Measurements from ENCODE around the gene ATP2B3. TPM values are rescaled to one million over a fixed set of nuclear protein-coding genes. Genes with fewer than 3 reads are reported as not detected.

Gene ATP2B3
- polyA plus RNA-seq, 1 donor (not counting 4 experiments of a cell fraction or from before 2014, with no cell fraction given), result not detected

DNA sequence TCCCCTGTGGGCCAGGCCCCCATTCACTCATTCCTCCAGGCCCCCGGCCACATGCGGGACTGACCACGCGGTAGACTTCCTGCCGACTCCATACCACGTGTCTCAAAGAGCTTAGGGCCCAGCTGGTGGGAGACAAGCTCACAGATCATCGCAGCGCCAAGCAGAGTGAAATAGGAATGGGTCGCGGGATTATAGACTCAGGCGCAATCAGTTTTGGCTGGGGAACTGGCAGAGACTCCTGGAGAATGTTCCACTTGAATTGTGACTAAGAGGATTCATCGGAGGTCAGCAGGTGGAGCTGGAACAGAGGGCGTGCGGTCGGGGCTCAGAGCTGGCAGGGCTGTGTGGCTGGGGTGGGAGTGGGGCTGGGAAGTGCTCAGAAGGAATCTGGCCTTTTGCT is 15.6 kb downstream of the ATP2B3 start:
- DNase-seq (ENCODE audit: low read depth, low spot score) (no peak), FAIRE-seq (no peak)
- no peaks in the 10 kb centered on the region for H3K4me1 ChIP-seq (ENCODE audit: control insufficient read depth, extremely low read depth, insufficient read depth, low read length)
- H3K4me3 ChIP-seq (ENCODE audit: control insufficient read depth in 2 of 3, extremely low read depth in 1 of 3, insufficient read depth in 2 of 3, low read depth in 1 of 3, low read length in 3 of 3), result no peak overlapping the region
- H3K9me1 ChIP-seq (ENCODE audit: control insufficient read depth, extremely low read depth, insufficient read depth, low read length), result no peaks in the 10 kb centered on the region
- no peak for TF ChIP-seq EZH2 (IDR thresholded peaks at IDR 0.05; ENCODE audit: low read length)
- TF ChIP-seq, protein P1, sequence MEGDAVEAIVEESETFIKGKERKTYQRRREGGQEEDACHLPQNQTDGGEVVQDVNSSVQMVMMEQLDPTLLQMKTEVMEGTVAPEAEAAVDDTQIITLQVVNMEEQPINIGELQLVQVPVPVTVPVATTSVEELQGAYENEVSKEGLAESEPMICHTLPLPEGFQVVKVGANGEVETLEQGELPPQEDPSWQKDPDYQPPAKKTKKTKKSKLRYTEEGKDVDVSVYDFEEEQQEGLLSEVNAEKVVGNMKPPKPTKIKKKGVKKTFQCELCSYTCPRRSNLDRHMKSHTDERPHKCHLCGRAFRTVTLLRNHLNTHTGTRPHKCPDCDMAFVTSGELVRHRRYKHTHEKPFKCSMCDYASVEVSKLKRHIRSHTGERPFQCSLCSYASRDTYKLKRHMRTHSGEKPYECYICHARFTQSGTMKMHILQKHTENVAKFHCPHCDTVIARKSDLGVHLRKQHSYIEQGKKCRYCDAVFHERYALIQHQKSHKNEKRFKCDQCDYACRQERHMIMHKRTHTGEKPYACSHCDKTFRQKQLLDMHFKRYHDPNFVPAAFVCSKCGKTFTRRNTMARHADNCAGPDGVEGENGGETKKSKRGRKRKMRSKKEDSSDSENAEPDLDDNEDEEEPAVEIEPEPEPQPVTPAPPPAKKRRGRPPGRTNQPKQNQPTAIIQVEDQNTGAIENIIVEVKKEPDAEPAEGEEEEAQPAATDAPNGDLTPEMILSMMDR (optimal IDR thresholded peaks at IDR 0.05 in 1 of 3, IDR thresholded peaks at IDR 0.05 in 1 of 3, conservative IDR thresholded peaks at IDR 0.05 in 1 of 3; ENCODE audit: extremely low read depth in 1 of 3, insufficient read depth in 2 of 3, low read length in 3 of 3), result no peak
- H3K9ac ChIP-seq (ENCODE audit: control insufficient read depth, extremely low read depth, insufficient read depth, low read length), result no peak overlapping the region
- dilution Hi-C loops (cut with MboI; ENCODE audit: extremely low pct_ligation_motif_present, low sequenced_read_pairs), result no loop called here
- H3K36me3 ChIP-seq (ENCODE audit: control insufficient read depth in 2 of 2, extremely low read depth in 1 of 2, insufficient read depth in 2 of 2, low read length in 2 of 2), result no peaks in the 10 kb centered on the region
- H3K4me2 ChIP-seq (ENCODE audit: control insufficient read depth, extremely low read depth, insufficient read depth, low read depth, low read length), result no peak overlapping the region
- peaks cover 3% of the 10 kb centered on the region for H3K9me3 ChIP-seq (ENCODE audit: control insufficient read depth, low read depth, low read length)
- H2AFZ ChIP-seq (ENCODE audit: control insufficient read depth, low read length), result no peak overlapping the region
- no peaks in the 10 kb centered on the region for H4K20me1 ChIP-seq (ENCODE audit: control insufficient read depth, extremely low read depth, insufficient read depth, low read length)
- H3K27me3 ChIP-seq (ENCODE audit: control insufficient read depth, extremely low read depth, insufficient read depth, low read length), result peaks cover 9% of the 10 kb centered on the region
- no peaks in the 10 kb centered on the region for H3K79me2 ChIP-seq (ENCODE audit: control insufficient read depth, insufficient read depth, low read length)
- H3K27ac ChIP-seq (ENCODE audit: control insufficient read depth, insufficient read depth, low read length), result no peak overlapping the region

DNA sequence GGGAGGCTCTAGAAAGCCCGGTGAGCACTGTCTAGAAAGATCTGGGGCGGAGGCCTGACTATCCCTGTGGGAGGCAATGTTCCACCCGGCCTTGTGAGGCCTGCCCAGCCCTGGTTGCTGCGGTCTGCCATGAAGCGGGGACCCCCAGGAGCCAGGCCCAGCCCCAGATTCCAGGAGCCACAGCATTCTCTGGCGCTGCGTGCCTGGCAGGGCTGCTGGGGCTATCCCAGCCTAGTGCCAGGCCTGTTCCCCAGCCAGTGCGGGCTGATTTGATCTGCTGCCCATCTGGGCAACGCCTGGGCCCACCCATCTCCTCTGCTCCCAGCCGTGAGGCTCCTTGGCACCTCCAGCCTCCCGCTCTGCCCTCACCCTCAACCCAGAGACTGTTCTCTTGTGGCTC is 19.6 kb downstream of the ATP2B3 start:
- FAIRE-seq, result no peak
- H3K27me3 ChIP-seq (ENCODE audit: control insufficient read depth, extremely low read depth, insufficient read depth, low read length), result peaks cover 5% of the 10 kb centered on the region

More for the DNA sequence above, 19.6 kb downstream of the ATP2B3 start:
- H4K20me1 ChIP-seq (ENCODE audit: control insufficient read depth, extremely low read depth, insufficient read depth, low read length), result no peaks in the 10 kb centered on the region
- H3K27ac ChIP-seq (ENCODE audit: control insufficient read depth, insufficient read depth, low read length), result no peak overlapping the region
- H3K9me3 ChIP-seq (ENCODE audit: control insufficient read depth, low read depth, low read length), result peaks cover 3% of the 10 kb centered on the region
- H3K36me3 ChIP-seq (ENCODE audit: control insufficient read depth in 2 of 2, extremely low read depth in 1 of 2, insufficient read depth in 2 of 2, low read length in 2 of 2), result no peaks in the 10 kb centered on the region
- no peak overlapping the region for H3K4me2 ChIP-seq (ENCODE audit: control insufficient read depth, extremely low read depth, insufficient read depth, low read depth, low read length)
- no peak overlapping the region for H2AFZ ChIP-seq (ENCODE audit: control insufficient read depth, low read length)
- dilution Hi-C loops (cut with MboI; ENCODE audit: extremely low pct_ligation_motif_present, low sequenced_read_pairs), result no loop called here
- H3K4me1 ChIP-seq (ENCODE audit: control insufficient read depth, extremely low read depth, insufficient read depth, low read length), result no peaks in the 10 kb centered on the region
- H3K79me2 ChIP-seq (ENCODE audit: control insufficient read depth, insufficient read depth, low read length), result no peaks in the 10 kb centered on the region
- no peak overlapping the region for H3K9ac ChIP-seq (ENCODE audit: control insufficient read depth, extremely low read depth, insufficient read depth, low read length)
- no peak overlapping the region for H3K4me3 ChIP-seq (ENCODE audit: control insufficient read depth in 2 of 3, extremely low read depth in 1 of 3, insufficient read depth in 2 of 3, low read depth in 1 of 3, low read length in 3 of 3)
- DNase-seq (ENCODE audit: low read depth, low spot score), result no peak
- no peak for TF ChIP-seq EZH2 (IDR thresholded peaks at IDR 0.05; ENCODE audit: low read length)
- TF ChIP-seq, protein P1 (optimal IDR thresholded peaks at IDR 0.05 in 1 of 3, IDR thresholded peaks at IDR 0.05 in 1 of 3, conservative IDR thresholded peaks at IDR 0.05 in 1 of 3; ENCODE audit: extremely low read depth in 1 of 3, insufficient read depth in 2 of 3, low read length in 3 of 3), result no peak
- no peaks in the 10 kb centered on the region for H3K9me1 ChIP-seq (ENCODE audit: control insufficient read depth, extremely low read depth, insufficient read depth, low read length)

Data from keratinocyte (primary cell).